ENCODE data around the gene NPM1.

GRCh38 chr5:171426680-171427079 lies 39.0 kb downstream of the NPM1 start:
- TF ChIP-seq POLR2A (IDR thresholded peaks at IDR 0.05) (no peak), CTCF (IDR thresholded peaks at IDR 0.05) (no peak)

Data from uterus (tissue), 2 donors.